Endodermal cell (in vitro differentiated cells): ENCODE measurements around the gene PARD3B. TPM values are rescaled to one million over a fixed set of nuclear protein-coding genes. Genes with fewer than 3 reads are reported as not detected.

Experiments used
- DNase-seq: peaks from one replicate; pipeline ENCODE4 v3.0.0-alpha.2; 2017
- H3K27ac ChIP-seq: 2 replicates; pipeline ENCODE4 v1.5.1; 2013; ENCODE audit warnings: mild to moderate bottlenecking, low read depth, low read length, moderate library complexity
- H3K27me3 ChIP-seq: 2 replicates; pipeline ENCODE4 v1.6.1; 2013; ENCODE audit warnings: mild to moderate bottlenecking, low read length, moderate library complexity; ENCODE audit not compliant: insufficient read depth, control insufficient read depth, poor library complexity, severe bottlenecking
- H3K36me3 ChIP-seq: 2 replicates; pipeline ENCODE4 v1.7.0; 2013; ENCODE audit warnings: mild to moderate bottlenecking, low read length, moderate library complexity; ENCODE audit not compliant: control insufficient read depth, insufficient read depth
- H3K4me1 ChIP-seq: one replicate; pipeline ENCODE4 v1.7.0; 2013; ENCODE audit warnings: low read length; ENCODE audit not compliant: control insufficient read depth, insufficient read depth
- H3K4me3 ChIP-seq: 2 replicates; pipeline ENCODE4 v1.5.1; 2013; ENCODE audit warnings: mild to moderate bottlenecking, low read length, moderate library complexity
- H3K9ac ChIP-seq: 2 replicates; pipeline ENCODE4 v1.6.1; 2013; ENCODE audit warnings: mild to moderate bottlenecking, low read length, moderate library complexity; ENCODE audit not compliant: poor library complexity, severe bottlenecking; ENCODE audit errors: extremely low read depth
- H3K9me3 ChIP-seq: 2 replicates; pipeline ENCODE4 v1.6.1; 2013; ENCODE audit warnings: mild to moderate bottlenecking, low read length, moderate library complexity; ENCODE audit not compliant: control insufficient read depth
- H3K27ac Mint-ChIP-seq: 2 replicates; pipeline ENCODE4 v1.8.0; 2020; ENCODE audit warnings: mixed read lengths
- H3K27me3 Mint-ChIP-seq: 2 replicates; pipeline ENCODE4 v1.8.0; 2021; ENCODE audit warnings: mild to moderate bottlenecking, mixed read lengths; ENCODE audit not compliant: insufficient read depth
- H3K36me3 Mint-ChIP-seq: 2 replicates; pipeline ENCODE4 v1.8.0; 2020; ENCODE audit warnings: low read depth, mixed read lengths
- H3K4me1 Mint-ChIP-seq: 2 replicates; pipeline ENCODE4 v1.8.0; 2020; ENCODE audit warnings: mixed read lengths
- H3K4me3 Mint-ChIP-seq: 2 replicates; pipeline ENCODE4 v1.8.0; 2020; ENCODE audit warnings: mild to moderate bottlenecking, moderate library complexity, mixed read lengths
- H3K9me3 Mint-ChIP-seq: 2 replicates; pipeline ENCODE4 v1.8.0; 2020; ENCODE audit warnings: mild to moderate bottlenecking, mixed read lengths
- CTCF ChIP-seq: fragments of 200-600 bp; sonication (generic); conservative IDR thresholded peaks from 2 replicates; pipeline ENCODE4 v1.5.0; 2021; ENCODE audit warnings: antibody characterized with exemption, mild to moderate bottlenecking
- WGBS, 2 experiments: methylation state at CpG; one replicate each; pipeline versions ENCODE4 v1.1.5 to v1.1.7; 2013; ENCODE audit warnings: missing lambda C conversion rate in 2 of 2, mixed read lengths in 1 of 2; ENCODE audit not compliant: insufficient coverage in 1 of 2, insufficient read length in 1 of 2; 5-methylcytosine and 5-hydroxymethylcytosine counted together
- total RNA-seq, 2 donors: library from RNA; stranded (reverse); fragmentation: NEBNext Ultra II Directional in 1 of 2; extraction: Animal tissue kit (Norgen Biotek cat#: 25700) in 1 of 2; gene quantifications; 2 replicates in 1 of 2; 3 replicates in 1 of 2; pipeline ENCODE4 v1.2.1, GENCODE V29; 2021

PARD3B gene
- total RNA-seq, 2 donors from 2014 or later = 2.5 to 5.6 TPM

- no peak overlapping the region for H3K4me3 Mint-ChIP-seq
- no peaks in the 10 kb centered on the region for H3K4me1 Mint-ChIP-seq
- Histone ChIP-seq H3K27ac (peak overlapping the region; percentile 45), H3K27me3 (no peaks in the 10 kb centered on the region), H3K4me3 (no peak overlapping the region), H3K9me3 (peaks cover 9% of the 10 kb centered on the region), H3K9ac (no peak overlapping the region), H3K36me3 (no peaks in the 10 kb centered on the region), H3K4me1 (no peaks in the 10 kb centered on the region)
- peaks cover 1% of the 10 kb centered on the region for H3K27me3 Mint-ChIP-seq
- DNase-seq = no peak
- TF ChIP-seq CTCF = no peak
- H3K36me3 Mint-ChIP-seq = no peaks in the 10 kb centered on the region
- H3K27ac Mint-ChIP-seq = no peak overlapping the region
- 86 to 94% methylated on average over 1 of the region's 1 CpG for WGBS, 2 experiments
- H3K9me3 Mint-ChIP-seq = peaks cover 3% of the 10 kb centered on the region
Observed at GRCh38 chr2:204591225-204591624, 46.0 kb downstream of the PARD3B start.

GRCh38 chr2:204604061-204604460 lies 58.8 kb downstream of the PARD3B start:
- Mint-ChIP-seq H3K4me1 (peaks cover 2% of the 10 kb centered on the region), H3K27me3 (peaks cover 10% of the 10 kb centered on the region), H3K27ac (no peak overlapping the region), H3K9me3 (peaks cover 11% of the 10 kb centered on the region), H3K36me3 (no peaks in the 10 kb centered on the region), H3K4me3 (no peak overlapping the region)
- no peak overlapping the region for H3K9ac ChIP-seq
- no peaks in the 10 kb centered on the region for H3K36me3 ChIP-seq
- no peak for DNase-seq
- no peaks in the 10 kb centered on the region for H3K4me1 ChIP-seq
- no peaks in the 10 kb centered on the region for H3K27me3 ChIP-seq
- peaks cover 6% of the 10 kb centered on the region for H3K9me3 ChIP-seq
- TF ChIP-seq CTCF = no peak
- no peak overlapping the region for H3K27ac ChIP-seq
- no peak overlapping the region for H3K4me3 ChIP-seq
- 95 to 100% methylated on average over 1 to 2 of the region's 2 CpGs for WGBS, 2 experiments

- H3K4me1 ChIP-seq = no peaks in the 10 kb centered on the region
- 92% methylated on average over 2 of the region's 2 CpGs; no CpG with 5 or more reads in 1 of the 2 experiments for WGBS, 2 experiments
- Mint-ChIP-seq H3K4me1 (peaks cover 2% of the 10 kb centered on the region), H3K36me3 (no peaks in the 10 kb centered on the region), H3K4me3 (no peak overlapping the region), H3K27me3 (peaks cover 10% of the 10 kb centered on the region), H3K27ac (no peak overlapping the region), H3K9me3 (no peaks in the 10 kb centered on the region)
- no peaks in the 10 kb centered on the region for H3K27me3 ChIP-seq
- H3K9me3 ChIP-seq = no peaks in the 10 kb centered on the region
- no peak overlapping the region for H3K9ac ChIP-seq
- H3K4me3 ChIP-seq = no peak overlapping the region
- no peak overlapping the region for H3K27ac ChIP-seq
- no peak for DNase-seq
- no peaks in the 10 kb centered on the region for H3K36me3 ChIP-seq
- TF ChIP-seq CTCF = no peak
Observed at GRCh38 chr2:204608237-204608939, 63.1 kb downstream of the PARD3B start.
